ENCODE results near the gene RBM22.

RBM22 gene

GRCh38 chr5:150690760-150691159 is 10.1 kb downstream of the RBM22 start:
- Histone ChIP-seq H2AFZ (ENCODE audit: low read length) (no peak overlapping the region), H3K4me2 (ENCODE audit: low read length) (no peak overlapping the region), H3K9me3 (ENCODE audit: low read length) (no peaks in the 10 kb centered on the region), H3K36me3 (ENCODE audit: insufficient read depth, low read length) (peaks cover 56% of the 10 kb centered on the region), H3K79me2 (ENCODE audit: insufficient read depth, low read length) (no peaks in the 10 kb centered on the region), H3K9ac (ENCODE audit: low read length) (no peak overlapping the region), H3K9me2 (ENCODE audit: low read depth, low read length) (no peaks in the 10 kb centered on the region), H3K4me1 (ENCODE audit: insufficient read depth, low read length, severe bottlenecking) (no peaks in the 10 kb centered on the region), H3K4me3 (ENCODE audit: low read depth, low read length, poor library complexity, severe bottlenecking) (no peak overlapping the region), H4K20me1 (ENCODE audit: insufficient read depth, low read length) (no peaks in the 10 kb centered on the region), H3K27ac (ENCODE audit: low read depth, low read length, poor library complexity, severe bottlenecking) (no peak overlapping the region), H3F3A (ENCODE audit: insufficient read depth, low read length) (no peaks in the 10 kb centered on the region; the same call in 1 of the 2 replicates), H3K27me3 (ENCODE audit: insufficient read depth, low read length) (no peaks in the 10 kb centered on the region)
- TF ChIP-seq, protein P1, sequence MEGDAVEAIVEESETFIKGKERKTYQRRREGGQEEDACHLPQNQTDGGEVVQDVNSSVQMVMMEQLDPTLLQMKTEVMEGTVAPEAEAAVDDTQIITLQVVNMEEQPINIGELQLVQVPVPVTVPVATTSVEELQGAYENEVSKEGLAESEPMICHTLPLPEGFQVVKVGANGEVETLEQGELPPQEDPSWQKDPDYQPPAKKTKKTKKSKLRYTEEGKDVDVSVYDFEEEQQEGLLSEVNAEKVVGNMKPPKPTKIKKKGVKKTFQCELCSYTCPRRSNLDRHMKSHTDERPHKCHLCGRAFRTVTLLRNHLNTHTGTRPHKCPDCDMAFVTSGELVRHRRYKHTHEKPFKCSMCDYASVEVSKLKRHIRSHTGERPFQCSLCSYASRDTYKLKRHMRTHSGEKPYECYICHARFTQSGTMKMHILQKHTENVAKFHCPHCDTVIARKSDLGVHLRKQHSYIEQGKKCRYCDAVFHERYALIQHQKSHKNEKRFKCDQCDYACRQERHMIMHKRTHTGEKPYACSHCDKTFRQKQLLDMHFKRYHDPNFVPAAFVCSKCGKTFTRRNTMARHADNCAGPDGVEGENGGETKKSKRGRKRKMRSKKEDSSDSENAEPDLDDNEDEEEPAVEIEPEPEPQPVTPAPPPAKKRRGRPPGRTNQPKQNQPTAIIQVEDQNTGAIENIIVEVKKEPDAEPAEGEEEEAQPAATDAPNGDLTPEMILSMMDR (IDR thresholded peaks at IDR 0.05; ENCODE audit: low read length): no peak
- TF ChIP-seq EZH2 (IDR thresholded peaks at IDR 0.05; ENCODE audit: borderline replicate concordance, low read length): no peak

DNA sequence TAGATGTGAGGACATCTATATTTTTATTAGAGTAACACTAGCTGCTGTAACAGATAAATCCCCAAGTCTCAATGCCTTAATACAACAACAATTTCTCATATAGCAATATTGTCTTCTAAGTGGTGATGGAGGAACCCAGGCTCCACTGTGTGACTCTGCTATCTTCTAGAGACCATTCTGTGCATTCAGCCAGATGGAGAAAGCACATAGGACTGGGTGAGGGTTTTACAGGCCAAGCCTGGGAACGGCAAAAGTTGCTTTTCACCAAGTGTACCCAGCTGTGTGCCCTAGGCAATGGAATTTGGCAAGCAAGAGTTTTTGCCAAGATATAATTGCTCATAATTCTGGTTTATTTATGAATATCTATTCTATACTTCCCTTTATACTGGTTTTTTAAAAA is 11.7 kb downstream of the RBM22 start:
- no peak for TF ChIP-seq EZH2 (IDR thresholded peaks at IDR 0.05; ENCODE audit: borderline replicate concordance, low read length)
- TF ChIP-seq, protein P1 (IDR thresholded peaks at IDR 0.05; ENCODE audit: low read length): no peak
- Histone ChIP-seq H3K9me3 (ENCODE audit: low read length) (no peaks in the 10 kb centered on the region), H3K4me1 (ENCODE audit: insufficient read depth, low read length, severe bottlenecking) (no peaks in the 10 kb centered on the region), H3K9me2 (ENCODE audit: low read depth, low read length) (no peaks in the 10 kb centered on the region), H3K4me3 (ENCODE audit: low read depth, low read length, poor library complexity, severe bottlenecking) (no peak overlapping the region), H2AFZ (ENCODE audit: low read length) (no peak overlapping the region), H3K79me2 (ENCODE audit: insufficient read depth, low read length) (no peaks in the 10 kb centered on the region), H3K9ac (ENCODE audit: low read length) (no peak overlapping the region), H3K4me2 (ENCODE audit: low read length) (no peak overlapping the region), H3K27me3 (ENCODE audit: insufficient read depth, low read length) (no peaks in the 10 kb centered on the region), H4K20me1 (ENCODE audit: insufficient read depth, low read length) (no peaks in the 10 kb centered on the region), H3K27ac (ENCODE audit: low read depth, low read length, poor library complexity, severe bottlenecking) (no peak overlapping the region), H3F3A (ENCODE audit: insufficient read depth, low read length) (no peaks in the 10 kb centered on the region; the same call in 1 of the 2 replicates), H3K36me3 (ENCODE audit: insufficient read depth, low read length) (peaks cover 39% of the 10 kb centered on the region)

GRCh38 chr5:150676578-150676977 is 24.3 kb downstream of the RBM22 start:
- Histone ChIP-seq H3K36me3 (ENCODE audit: insufficient read depth, low read length) (no peaks in the 10 kb centered on the region), H3K4me1 (ENCODE audit: insufficient read depth, low read length, severe bottlenecking) (no peaks in the 10 kb centered on the region), H3K79me2 (ENCODE audit: insufficient read depth, low read length) (no peaks in the 10 kb centered on the region), H3K9ac (ENCODE audit: low read length) (no peak overlapping the region), H4K20me1 (ENCODE audit: insufficient read depth, low read length) (no peaks in the 10 kb centered on the region), H3K4me3 (ENCODE audit: low read depth, low read length, poor library complexity, severe bottlenecking) (no peak overlapping the region), H3F3A (ENCODE audit: insufficient read depth, low read length) (no peaks in the 10 kb centered on the region), H3K27ac (ENCODE audit: low read depth, low read length, poor library complexity, severe bottlenecking) (no peak overlapping the region), H3K27me3 (ENCODE audit: insufficient read depth, low read length) (no peaks in the 10 kb centered on the region), H3K9me2 (ENCODE audit: low read depth, low read length) (no peaks in the 10 kb centered on the region), H3K9me3 (ENCODE audit: low read length) (no peaks in the 10 kb centered on the region), H3K4me2 (ENCODE audit: low read length) (no peak overlapping the region), H2AFZ (ENCODE audit: low read length) (no peak overlapping the region)
- TF ChIP-seq, protein P1 (IDR thresholded peaks at IDR 0.05; ENCODE audit: low read length): no peak
- no peak for TF ChIP-seq EZH2 (IDR thresholded peaks at IDR 0.05; ENCODE audit: borderline replicate concordance, low read length)
